Superior temporal gyrus (tissue), 1 donor: ENCODE results near the gene NTN1.
"Not testable (repeated sequence)": the region's sequence is repeated elsewhere in the genome, so short reads cannot be mapped to it uniquely, and the experiment has no call there.

Experiments used
- DNase-seq: peaks from one replicate; pipeline ENCODE4 v3.0.0-alpha.2; 2016; ENCODE audit errors: extremely low spot score

NTN1 gene

GRCh38 chr17:9086577-9086976 lies 65.3 kb downstream of the NTN1 start:
- no peak for DNase-seq

GRCh38 chr17:9087921-9088320 lies 66.6 kb downstream of the NTN1 start:
- DNase-seq = no peak

GRCh38 chr17:9090641-9091096 lies 69.4 kb downstream of the NTN1 start:
- peak; percentile 22 for DNase-seq

GRCh38 chr17:9094193-9094592 lies 72.9 kb downstream of the NTN1 start:
- no peak for DNase-seq

- no peak for DNase-seq
Measured at GRCh38 chr17:9095390-9095789, 74.1 kb downstream of the NTN1 start.

- DNase-seq = no peak
Measured at GRCh38 chr17:9098242-9098825, 77.0 kb downstream of the NTN1 start.

GRCh38 chr17:9101356-9101755 lies 80.0 kb downstream of the NTN1 start:
- no peak for DNase-seq

- DNase-seq = not testable (repeated sequence)
Measured at GRCh38 chr17:9103193-9103592, 81.9 kb downstream of the NTN1 start.

GRCh38 chr17:9104370-9105041 lies 83.2 kb downstream of the NTN1 start:
- no peak for DNase-seq

- DNase-seq = peak; percentile 34
Measured at GRCh38 chr17:9105068-9105868, 84.0 kb downstream of the NTN1 start.

- DNase-seq = not testable (repeated sequence)
Measured at GRCh38 chr17:9106278-9106677, 85.0 kb downstream of the NTN1 start.

- DNase-seq = no peak
Measured at GRCh38 chr17:9107527-9107926, 86.2 kb downstream of the NTN1 start.

- no peak for DNase-seq
Measured at GRCh38 chr17:9108146-9108545, 86.8 kb downstream of the NTN1 start.

GRCh38 chr17:9109933-9110332 lies 88.6 kb downstream of the NTN1 start:
- DNase-seq = no peak

- DNase-seq = no peak
Measured at GRCh38 chr17:9110501-9110900, 89.2 kb downstream of the NTN1 start.

GRCh38 chr17:9115214-9116191 lies 94.2 kb downstream of the NTN1 start:
- no peak for DNase-seq

- no peak for DNase-seq
Measured at GRCh38 chr17:9116311-9116835, 95.1 kb downstream of the NTN1 start.

GRCh38 chr17:9116861-9117568 lies 95.7 kb downstream of the NTN1 start:
- DNase-seq = no peak

- no peak for DNase-seq
Measured at GRCh38 chr17:9120471-9120870, 99.2 kb downstream of the NTN1 start.

- DNase-seq = no peak
Measured at GRCh38 chr17:9121186-9121820, 100.0 kb downstream of the NTN1 start.
